HCT116 (cell line): ENCODE data around the gene COA1.

ENCODE experiments used
- ATF3 ChIP-seq: IDR thresholded peaks from 2 replicates; pipeline ENCODE4 v1.6.1; 2012
- CBX3 ChIP-seq: IDR thresholded peaks from 2 replicates; pipeline ENCODE4 v1.6.1; 2012; ENCODE audit warnings: low read depth
- CEBPB ChIP-seq: IDR thresholded peaks from 2 replicates; pipeline ENCODE4 v1.6.1; 2012; ENCODE audit warnings: low read depth
- CTCF ChIP-seq, 3 experiments: fragments of 200-600 bp in 1 of 3; sonication (generic) in 1 of 3; IDR thresholded peaks in 2 of 3; conservative IDR thresholded peaks in 1 of 3; 2 replicates each; pipeline ENCODE4 v1.5.1; 2012 to 2017; ENCODE audit warnings: low read depth in 2 of 3, low read length in 2 of 3, antibody characterized with exemption in 1 of 3, borderline replicate concordance in 1 of 3, control low read depth in 1 of 3, mild to moderate bottlenecking in 1 of 3, mixed read lengths in 1 of 3, mixed run types in 1 of 3, moderate library complexity in 1 of 3; ENCODE audit not compliant: insufficient read depth in 1 of 3
- EZH2 ChIP-seq: fragments of 200-600 bp; sonication (generic); IDR thresholded peaks from 2 replicates; pipeline ENCODE4 v1.6.1; 2017; ENCODE audit warnings: antibody characterized with exemption, mixed run types
- FOSL1 ChIP-seq: IDR thresholded peaks from 2 replicates; pipeline ENCODE4 v1.6.1; 2012; ENCODE audit warnings: low read depth
- POLR2A ChIP-seq: IDR thresholded peaks from 2 replicates; pipeline ENCODE4 v1.7.0; 2011; ENCODE audit warnings: borderline replicate concordance; ENCODE audit not compliant: insufficient read depth, insufficient read length; ENCODE audit errors: extremely low read depth
- POLR2AphosphoS5 ChIP-seq: IDR thresholded peaks from 2 replicates; pipeline ENCODE4 v1.6.1; 2011; ENCODE audit warnings: mild to moderate bottlenecking, low read depth, low read length, moderate library complexity
- RAD21 ChIP-seq: IDR thresholded peaks from 2 replicates; pipeline ENCODE4 v1.6.1; 2012; ENCODE audit warnings: low read depth, mild to moderate bottlenecking
- TCF7L2 ChIP-seq: IDR thresholded peaks from 2 replicates; pipeline ENCODE4 v1.7.0; 2011; ENCODE audit warnings: borderline replicate concordance, inconsistent platforms; ENCODE audit not compliant: insufficient read depth, insufficient read length; ENCODE audit errors: extremely low read depth
- YY1 ChIP-seq: IDR thresholded peaks from 2 replicates; pipeline ENCODE4 v1.6.1; 2011; ENCODE audit warnings: low read length, low read depth, moderate library complexity, mild to moderate bottlenecking; ENCODE audit not compliant: insufficient replicate concordance; ENCODE audit errors: extremely low read depth
- ZBTB33 ChIP-seq: IDR thresholded peaks from 2 replicates; pipeline ENCODE4 v1.6.1; 2011; ENCODE audit warnings: mild to moderate bottlenecking, low read length, moderate library complexity; ENCODE audit not compliant: insufficient replicate concordance; ENCODE audit errors: extremely low read depth
- ZFX ChIP-seq: fragments of 450-650 bp; IDR thresholded peaks from 2 replicates; pipeline ENCODE4 v1.6.1; 2017

DNA sequence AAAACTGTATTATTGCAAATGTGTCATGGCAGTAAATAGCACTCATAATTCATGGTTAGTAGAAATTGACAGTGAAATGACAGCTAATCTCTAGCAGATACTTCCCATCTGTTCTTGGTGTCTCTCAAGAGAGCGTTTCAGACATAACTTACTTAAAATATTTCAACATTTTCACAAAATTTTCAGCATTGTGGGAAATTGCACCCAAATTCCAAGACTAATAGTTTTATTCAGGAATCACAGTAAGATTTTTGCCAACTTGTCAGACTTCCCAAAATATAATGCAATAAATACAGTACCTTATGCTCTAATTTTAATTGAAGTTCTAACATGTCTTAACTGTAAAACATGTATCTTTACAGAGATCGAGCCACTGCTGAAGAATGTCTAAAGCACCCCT, 105.2 kb downstream of the COA1 start:
- no peak for TF ChIP-seq ZFX
- no peak for TF ChIP-seq CTCF (IDR thresholded peaks at IDR 0.05 in 2 of 3, conservative IDR thresholded peaks at IDR 0.05 in 1 of 3; ENCODE audit: borderline replicate concordance in 1 of 3, insufficient read depth in 1 of 3, low read depth in 2 of 3, low read length in 2 of 3)
- no peak for TF ChIP-seq POLR2AphosphoS5
- TF ChIP-seq POLR2A: no peak
- TF ChIP-seq YY1: no peak
- TF ChIP-seq CBX3: no peak
- TF ChIP-seq EZH2: no peak
- no peak for TF ChIP-seq TCF7L2
- no peak for TF ChIP-seq ZBTB33
- TF ChIP-seq FOSL1: no peak
- TF ChIP-seq CEBPB: no peak
- no peak for TF ChIP-seq RAD21
- no peak for TF ChIP-seq ATF3
